Adrenal gland (tissue), 5 donors: ENCODE measurements around the gene ARHGAP26.

ENCODE experiments used
- CTCF ChIP-seq, 6 experiments: fragments of 450-650 bp in 4 of 6; fragments of 200-600 bp in 2 of 6; sonication (generic) in 1 of 6; IDR thresholded peaks; 1 replicate in 5 of 6; 2 replicates in 1 of 6; pipeline versions ENCODE4 v1.5.1 to v1.8.0; 2016 to 2021; ENCODE audit warnings: antibody characterized with exemption in 6 of 6, mild to moderate bottlenecking in 2 of 6, moderate library complexity in 1 of 6
- POLR2A ChIP-seq, 2 donors: fragments of 450-650 bp; IDR thresholded peaks; one replicate each; pipeline ENCODE4 v1.6.1; 2017; ENCODE audit warnings: antibody characterized with exemption in 2 of 2, mild to moderate bottlenecking in 2 of 2, moderate library complexity in 1 of 2
- donor health status: DM: no; HTN: no; CAD: no.

GRCh38 chr5:142758062-142758795, 11.9 kb upstream of the ARHGAP26 start:
- TF ChIP-seq POLR2A (IDR thresholded peaks at IDR 0.05) (no peak), CTCF (IDR thresholded peaks at IDR 0.05) (no peak)
